ENCODE results near the gene UST. TPM values are rescaled to one million over a fixed set of nuclear protein-coding genes. Genes with fewer than 3 reads are reported as not detected.
A peak's percentile ranks its signal among the peaks of the same experiment; 100 is the strongest.

Gene UST
- polyA plus RNA-seq, 1 donor (not counting 4 experiments of a cell fraction or from before 2014, with no cell fraction given): 6.1 TPM

DNA sequence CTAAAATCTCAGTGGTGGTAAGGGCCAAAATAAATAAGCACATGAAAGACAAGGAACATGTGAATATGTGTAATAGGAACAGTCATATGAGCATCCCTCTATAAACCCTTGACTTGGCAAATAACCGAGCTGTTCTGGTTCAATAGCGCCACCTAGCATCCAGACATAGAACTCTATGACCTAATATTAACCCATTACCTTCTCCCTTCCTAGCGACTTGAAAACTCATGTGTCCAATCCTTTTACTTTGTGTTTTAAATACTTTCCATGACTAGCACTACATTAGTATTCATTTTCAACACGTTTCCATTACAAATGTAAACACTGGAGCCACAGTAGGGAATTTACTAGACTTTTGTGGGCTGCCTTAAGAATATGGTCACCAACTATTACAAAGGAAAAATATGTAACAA is 279.7 kb downstream of the UST start:
- no peaks in the 10 kb centered on the region for H4K20me1 ChIP-seq (ENCODE audit: control insufficient read depth, extremely low read depth, insufficient read depth, low read length)
- no peaks in the 10 kb centered on the region for H3K27me3 ChIP-seq (ENCODE audit: control insufficient read depth, extremely low read depth, insufficient read depth, low read length)
- DNase-seq (ENCODE audit: low read depth, low spot score) (peak; percentile 38), FAIRE-seq (peak; percentile 75)
- no peaks in the 10 kb centered on the region for H3K36me3 ChIP-seq (ENCODE audit: control insufficient read depth in 2 of 2, extremely low read depth in 1 of 2, insufficient read depth in 2 of 2, low read length in 2 of 2)
- no peak overlapping the region for H3K4me3 ChIP-seq (ENCODE audit: control insufficient read depth in 2 of 3, extremely low read depth in 1 of 3, insufficient read depth in 2 of 3, low read depth in 1 of 3, low read length in 3 of 3)
- no peaks in the 10 kb centered on the region for H3K4me1 ChIP-seq (ENCODE audit: control insufficient read depth, extremely low read depth, insufficient read depth, low read length)
- dilution Hi-C loops (cut with MboI; ENCODE audit: extremely low pct_ligation_motif_present, low sequenced_read_pairs): loop anchor here (25.0 kb wide), 1 partner anchor 486 kb away; no protein-coding TSS in a partner anchor
- H2AFZ ChIP-seq (ENCODE audit: control insufficient read depth, low read length): no peak overlapping the region
- TF ChIP-seq, protein P1, sequence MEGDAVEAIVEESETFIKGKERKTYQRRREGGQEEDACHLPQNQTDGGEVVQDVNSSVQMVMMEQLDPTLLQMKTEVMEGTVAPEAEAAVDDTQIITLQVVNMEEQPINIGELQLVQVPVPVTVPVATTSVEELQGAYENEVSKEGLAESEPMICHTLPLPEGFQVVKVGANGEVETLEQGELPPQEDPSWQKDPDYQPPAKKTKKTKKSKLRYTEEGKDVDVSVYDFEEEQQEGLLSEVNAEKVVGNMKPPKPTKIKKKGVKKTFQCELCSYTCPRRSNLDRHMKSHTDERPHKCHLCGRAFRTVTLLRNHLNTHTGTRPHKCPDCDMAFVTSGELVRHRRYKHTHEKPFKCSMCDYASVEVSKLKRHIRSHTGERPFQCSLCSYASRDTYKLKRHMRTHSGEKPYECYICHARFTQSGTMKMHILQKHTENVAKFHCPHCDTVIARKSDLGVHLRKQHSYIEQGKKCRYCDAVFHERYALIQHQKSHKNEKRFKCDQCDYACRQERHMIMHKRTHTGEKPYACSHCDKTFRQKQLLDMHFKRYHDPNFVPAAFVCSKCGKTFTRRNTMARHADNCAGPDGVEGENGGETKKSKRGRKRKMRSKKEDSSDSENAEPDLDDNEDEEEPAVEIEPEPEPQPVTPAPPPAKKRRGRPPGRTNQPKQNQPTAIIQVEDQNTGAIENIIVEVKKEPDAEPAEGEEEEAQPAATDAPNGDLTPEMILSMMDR (optimal IDR thresholded peaks at IDR 0.05 in 1 of 3, IDR thresholded peaks at IDR 0.05 in 1 of 3, conservative IDR thresholded peaks at IDR 0.05 in 1 of 3; ENCODE audit: extremely low read depth in 1 of 3, insufficient read depth in 2 of 3, low read length in 3 of 3): peak; percentile 51 to 74 (median 54)
- no peak for TF ChIP-seq EZH2 (IDR thresholded peaks at IDR 0.05; ENCODE audit: low read length)
- H3K79me2 ChIP-seq (ENCODE audit: control insufficient read depth, insufficient read depth, low read length): no peaks in the 10 kb centered on the region
- H3K4me2 ChIP-seq (ENCODE audit: control insufficient read depth, extremely low read depth, insufficient read depth, low read depth, low read length): no peak overlapping the region
- H3K9me1 ChIP-seq (ENCODE audit: control insufficient read depth, extremely low read depth, insufficient read depth, low read length): no peaks in the 10 kb centered on the region
- H3K27ac ChIP-seq (ENCODE audit: control insufficient read depth, insufficient read depth, low read length): no peak overlapping the region
- no peak overlapping the region for H3K9ac ChIP-seq (ENCODE audit: control insufficient read depth, extremely low read depth, insufficient read depth, low read length)
- no peaks in the 10 kb centered on the region for H3K9me3 ChIP-seq (ENCODE audit: control insufficient read depth, low read depth, low read length)

DNA sequence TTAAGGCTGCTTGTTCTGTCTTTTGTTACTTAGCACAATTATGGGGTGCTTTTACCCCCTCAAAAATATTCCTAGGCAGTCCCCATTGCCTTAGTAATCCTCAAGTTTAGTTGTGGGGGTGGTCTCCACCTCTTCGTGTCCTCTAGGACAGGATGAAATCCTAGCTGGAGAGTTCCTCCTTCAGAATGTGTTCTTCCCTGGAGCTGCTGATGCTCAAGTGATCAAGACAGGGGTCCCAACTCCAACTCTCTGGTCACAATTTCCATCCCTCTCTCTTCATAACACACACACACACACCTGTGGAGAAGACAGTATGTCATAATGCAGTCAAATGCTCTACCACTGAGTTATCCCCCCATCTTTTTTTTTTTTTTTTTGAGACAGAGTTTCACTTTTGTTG is 280.7 kb downstream of the UST start:
- Histone ChIP-seq H3K9me1 (ENCODE audit: control insufficient read depth, extremely low read depth, insufficient read depth, low read length) (no peaks in the 10 kb centered on the region), H3K79me2 (ENCODE audit: control insufficient read depth, insufficient read depth, low read length) (no peaks in the 10 kb centered on the region), H3K27ac (ENCODE audit: control insufficient read depth, insufficient read depth, low read length) (no peak overlapping the region), H3K27me3 (ENCODE audit: control insufficient read depth, extremely low read depth, insufficient read depth, low read length) (no peaks in the 10 kb centered on the region), H3K4me2 (ENCODE audit: control insufficient read depth, extremely low read depth, insufficient read depth, low read depth, low read length) (no peak overlapping the region), H3K4me3 (ENCODE audit: control insufficient read depth in 2 of 3, extremely low read depth in 1 of 3, insufficient read depth in 2 of 3, low read depth in 1 of 3, low read length in 3 of 3) (no peak overlapping the region), H3K4me1 (ENCODE audit: control insufficient read depth, extremely low read depth, insufficient read depth, low read length) (no peaks in the 10 kb centered on the region), H3K9me3 (ENCODE audit: control insufficient read depth, low read depth, low read length) (no peaks in the 10 kb centered on the region), H3K9ac (ENCODE audit: control insufficient read depth, extremely low read depth, insufficient read depth, low read length) (no peak overlapping the region), H2AFZ (ENCODE audit: control insufficient read depth, low read length) (no peak overlapping the region), H4K20me1 (ENCODE audit: control insufficient read depth, extremely low read depth, insufficient read depth, low read length) (no peaks in the 10 kb centered on the region), H3K36me3 (ENCODE audit: control insufficient read depth in 2 of 2, extremely low read depth in 1 of 2, insufficient read depth in 2 of 2, low read length in 2 of 2) (no peaks in the 10 kb centered on the region)
- no peak for TF ChIP-seq EZH2 (IDR thresholded peaks at IDR 0.05; ENCODE audit: low read length)
- TF ChIP-seq, protein P1 (optimal IDR thresholded peaks at IDR 0.05 in 1 of 3, IDR thresholded peaks at IDR 0.05 in 1 of 3, conservative IDR thresholded peaks at IDR 0.05 in 1 of 3; ENCODE audit: extremely low read depth in 1 of 3, insufficient read depth in 2 of 3, low read length in 3 of 3): no peak
- DNase-seq (ENCODE audit: low read depth, low spot score) (no peak), FAIRE-seq (no peak)
- dilution Hi-C loops (cut with MboI; ENCODE audit: extremely low pct_ligation_motif_present, low sequenced_read_pairs): loop anchor here (25.0 kb wide), 1 partner anchor 485 kb away; no protein-coding TSS in a partner anchor
